CD4-positive, alpha-beta T cell treated with Interleukin-2 at 100 ng/mL for 4 hours (primary cell): ENCODE measurements around the gene PIP5K1B.

ENCODE experiments used
- DNase-seq: peaks from one replicate; pipeline ENCODE4 v3.0.0-alpha.2; 2020; ENCODE audit warnings: low spot score

Gene PIP5K1B

GRCh38 chr9:68738358-68738757 lies 33.3 kb downstream of the PIP5K1B start:
- no peak for DNase-seq

DNA sequence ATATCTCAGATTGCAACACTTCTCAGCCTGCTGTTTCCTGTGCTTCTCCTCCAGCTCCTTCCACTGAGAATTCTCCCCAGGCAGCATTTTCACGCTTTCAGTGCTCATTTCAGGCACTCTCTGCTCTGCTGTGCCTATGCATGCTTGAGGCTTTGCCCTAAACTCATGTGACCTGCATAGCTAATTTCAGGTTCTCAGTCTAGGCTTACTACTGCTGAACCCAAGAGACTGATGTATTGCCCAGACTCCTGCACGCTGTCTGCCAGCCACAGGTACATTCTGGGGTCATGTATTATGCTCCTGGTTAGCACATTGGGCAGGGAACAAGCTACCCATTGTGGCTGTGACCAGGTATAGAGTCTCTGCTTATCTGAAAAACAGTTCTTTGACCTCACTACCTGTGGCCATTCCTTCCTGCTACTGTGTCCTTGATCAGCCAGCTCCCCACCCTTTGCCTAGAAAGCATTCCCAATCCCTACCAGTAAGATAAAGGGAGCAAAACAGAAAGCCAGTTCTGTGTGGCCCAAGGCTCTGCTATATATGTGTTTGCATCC lies 34.7 kb downstream of the PIP5K1B start:
- DNase-seq, result no peak

GRCh38 chr9:68740561-68740960 lies 35.5 kb downstream of the PIP5K1B start:
- no peak for DNase-seq

DNA sequence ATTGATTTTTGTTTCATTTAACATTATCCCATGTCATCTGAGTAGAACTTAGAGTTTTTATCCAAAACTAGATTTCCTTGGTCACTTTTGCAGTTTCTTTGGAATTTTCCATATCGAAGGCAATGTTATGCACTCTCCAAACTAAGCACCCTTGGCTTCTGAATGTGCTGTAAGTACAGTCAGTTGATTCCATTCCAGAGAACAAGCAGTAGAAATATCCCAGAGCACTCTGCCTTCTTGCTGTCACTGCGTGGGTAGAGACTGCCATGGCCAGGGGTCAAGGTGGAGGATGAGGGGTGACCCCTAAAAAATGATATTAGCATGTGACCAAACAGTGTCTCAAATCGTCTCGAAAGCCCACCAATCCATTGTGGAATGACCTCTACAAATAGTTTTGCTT lies 36.2 kb downstream of the PIP5K1B start:
- no peak for DNase-seq

- DNase-seq, result no peak
These were observed 36.8 kb downstream of the PIP5K1B start for GRCh38 chr9:68741704-68742332.

- no peak for DNase-seq
These were observed 37.3 kb downstream of the PIP5K1B start for GRCh38 chr9:68742333-68742730.

DNA sequence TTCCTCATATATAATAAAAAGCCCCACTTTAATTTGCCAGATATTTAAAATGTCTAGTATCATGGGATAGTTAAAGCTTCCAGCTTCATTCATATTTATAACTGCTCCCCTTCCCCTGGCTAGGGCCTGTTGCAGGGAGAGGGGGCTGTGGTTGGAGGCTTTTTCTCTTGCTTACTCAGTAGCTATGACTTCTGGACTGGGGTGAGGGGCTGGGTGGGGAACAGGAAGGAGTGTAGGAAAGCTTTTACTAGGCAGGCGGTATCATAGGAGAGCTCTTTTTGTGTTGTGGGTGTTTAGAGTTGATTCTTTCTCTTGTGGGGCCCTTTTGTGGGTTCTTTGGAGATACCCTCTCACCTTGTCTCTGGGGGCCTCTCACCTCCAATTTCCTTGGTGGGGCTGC lies 39.4 kb downstream of the PIP5K1B start:
- DNase-seq, result no peak

DNA sequence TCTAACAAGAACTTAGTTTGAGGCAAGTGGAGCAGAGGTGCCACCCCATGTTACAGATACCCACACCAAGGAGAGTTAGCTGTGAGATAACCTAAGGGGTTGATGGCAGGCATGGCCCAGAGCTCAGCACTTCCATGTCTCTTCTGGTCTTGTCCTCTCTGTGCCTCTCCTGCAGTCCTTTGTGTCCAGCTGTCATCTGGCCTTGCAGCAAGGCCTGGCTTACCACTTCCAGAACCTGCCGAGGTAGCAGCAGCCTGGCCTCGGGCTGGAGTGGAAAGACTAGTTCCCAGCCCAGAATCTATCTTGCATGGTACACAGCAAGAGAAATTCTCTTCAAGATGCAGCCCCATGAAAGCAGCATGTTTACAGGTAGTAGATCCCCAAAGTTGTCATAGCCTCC lies 41.5 kb downstream of the PIP5K1B start:
- DNase-seq, result no peak

DNA sequence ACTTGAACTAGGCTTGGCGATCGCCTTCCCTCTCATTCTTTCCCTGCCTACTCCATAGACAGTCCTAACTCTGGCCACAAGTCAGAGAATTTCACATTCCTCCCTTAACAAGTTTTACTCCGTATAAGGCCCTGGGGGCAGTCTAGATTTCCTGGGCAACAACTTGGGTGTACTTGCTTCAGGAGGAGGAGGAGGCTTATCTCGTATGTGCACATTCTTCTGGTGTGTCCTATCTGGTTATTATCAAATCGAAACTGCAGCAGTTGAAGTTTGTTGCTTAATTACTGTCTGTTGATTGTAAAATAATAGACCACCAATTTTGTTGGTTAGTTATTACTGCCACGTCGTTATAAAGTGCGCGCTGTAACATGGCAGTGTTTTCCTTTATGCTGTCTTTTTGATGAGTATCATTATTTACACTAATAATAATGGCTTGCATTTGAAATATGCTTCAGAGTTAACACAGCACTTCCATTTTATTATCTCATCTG lies 42.0 kb downstream of the PIP5K1B start:
- DNase-seq, result no peak

- DNase-seq, result no peak
These were observed 44.1 kb downstream of the PIP5K1B start for GRCh38 chr9:68749135-68749534.

DNA sequence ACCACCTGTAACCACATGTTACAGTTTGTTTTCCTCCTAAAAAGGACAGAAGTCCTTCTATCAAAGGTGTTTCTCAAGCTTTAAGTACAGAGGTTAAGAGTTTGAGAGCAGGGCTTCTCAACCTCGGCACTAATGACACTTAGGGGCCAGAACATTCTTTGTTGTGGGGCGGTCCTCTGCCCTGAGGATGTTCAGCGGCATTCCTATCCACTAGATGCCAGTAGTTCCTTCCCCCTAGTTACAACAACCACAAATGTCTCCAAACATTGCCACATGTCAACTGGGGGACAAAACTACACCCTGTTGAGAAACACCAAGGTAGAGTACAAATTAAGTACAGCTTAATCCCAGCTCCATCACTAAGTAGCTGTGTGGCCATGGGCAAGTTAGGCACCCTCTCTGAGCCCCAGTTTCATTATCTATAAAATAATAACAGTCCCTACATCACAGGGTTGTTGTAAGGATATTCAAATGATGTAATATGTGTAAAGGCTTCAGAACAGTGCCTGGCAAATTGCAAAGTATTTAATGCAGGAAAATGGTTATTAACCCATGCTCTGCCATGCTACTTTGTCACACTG lies 44.6 kb downstream of the PIP5K1B start:
- DNase-seq, result no peak

GRCh38 chr9:68750255-68750654 lies 45.2 kb downstream of the PIP5K1B start:
- no peak for DNase-seq

- DNase-seq, result no peak
These were observed 45.7 kb downstream of the PIP5K1B start for GRCh38 chr9:68750786-68751185.

- DNase-seq, result no peak
These were observed 46.5 kb downstream of the PIP5K1B start for GRCh38 chr9:68751556-68751955.

DNA sequence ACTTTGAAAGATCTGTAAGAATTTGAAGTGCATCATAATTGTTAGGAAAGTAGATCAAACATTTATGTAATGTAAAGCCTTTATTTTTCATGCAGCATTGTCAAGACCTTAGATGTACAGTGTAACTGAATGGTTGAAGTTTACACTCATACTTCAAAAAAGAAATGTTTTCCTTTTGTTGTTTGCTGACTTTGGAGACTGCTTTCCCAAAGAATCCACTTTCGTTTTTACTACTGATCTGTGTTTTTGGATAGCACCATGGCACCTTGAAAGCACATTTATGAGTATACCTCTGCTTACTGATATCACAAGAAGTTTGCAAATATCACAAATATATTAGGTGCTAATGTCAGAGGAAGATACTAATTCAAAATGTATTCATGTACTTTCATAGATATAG lies 50.0 kb downstream of the PIP5K1B start:
- DNase-seq, result no peak

DNA sequence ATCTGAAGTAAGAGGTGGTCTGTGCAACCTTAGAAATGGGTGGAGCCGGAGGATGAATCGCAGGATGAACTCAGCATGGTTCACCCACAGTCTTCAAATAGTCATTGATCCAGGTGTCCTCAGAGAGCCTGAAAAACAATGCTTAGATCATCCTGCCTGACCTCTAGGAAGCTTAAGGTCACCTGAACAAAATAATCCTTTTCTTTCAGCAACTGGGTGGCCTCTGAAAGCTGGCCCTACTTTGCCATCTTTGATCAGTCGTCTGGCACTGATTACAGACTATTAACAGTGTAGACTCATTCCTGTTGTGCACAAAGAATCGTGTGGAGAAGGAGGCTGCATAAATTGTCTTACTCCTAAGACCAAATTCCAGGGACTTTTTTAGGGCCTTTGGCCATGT lies 50.7 kb downstream of the PIP5K1B start:
- no peak for DNase-seq

DNA sequence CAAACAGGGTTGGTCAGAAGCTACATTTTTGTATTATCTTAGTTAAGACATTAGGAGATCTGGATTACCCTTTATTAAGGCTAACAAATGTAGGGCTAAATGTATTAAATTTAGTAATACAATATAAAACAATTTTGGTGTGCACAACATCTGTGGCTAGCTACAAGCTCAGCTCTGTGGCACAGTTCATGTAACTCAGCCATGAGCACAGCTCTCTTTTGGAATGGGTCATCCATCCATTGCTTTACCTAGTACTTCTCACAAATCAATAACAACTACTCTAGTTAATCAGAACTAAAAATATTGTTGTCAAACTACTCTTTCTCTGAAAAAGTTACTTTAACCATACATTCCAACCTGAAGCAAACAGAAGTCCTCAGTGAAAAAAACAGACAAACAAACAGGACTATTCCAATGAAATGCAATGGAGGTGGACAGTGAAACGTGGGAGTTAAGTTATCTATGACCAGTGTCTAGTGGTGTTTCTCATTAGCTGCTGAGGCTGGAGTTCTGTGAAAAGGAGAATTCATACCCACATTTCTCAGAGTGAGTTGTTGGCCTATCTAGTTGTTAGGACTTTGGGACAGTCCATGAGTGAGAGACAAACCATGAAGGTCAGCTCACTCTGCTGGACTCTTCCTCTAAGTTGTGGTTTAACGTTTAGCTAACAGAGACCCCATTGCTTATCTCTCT lies 55.1 kb downstream of the PIP5K1B start:
- DNase-seq, result no peak

DNA sequence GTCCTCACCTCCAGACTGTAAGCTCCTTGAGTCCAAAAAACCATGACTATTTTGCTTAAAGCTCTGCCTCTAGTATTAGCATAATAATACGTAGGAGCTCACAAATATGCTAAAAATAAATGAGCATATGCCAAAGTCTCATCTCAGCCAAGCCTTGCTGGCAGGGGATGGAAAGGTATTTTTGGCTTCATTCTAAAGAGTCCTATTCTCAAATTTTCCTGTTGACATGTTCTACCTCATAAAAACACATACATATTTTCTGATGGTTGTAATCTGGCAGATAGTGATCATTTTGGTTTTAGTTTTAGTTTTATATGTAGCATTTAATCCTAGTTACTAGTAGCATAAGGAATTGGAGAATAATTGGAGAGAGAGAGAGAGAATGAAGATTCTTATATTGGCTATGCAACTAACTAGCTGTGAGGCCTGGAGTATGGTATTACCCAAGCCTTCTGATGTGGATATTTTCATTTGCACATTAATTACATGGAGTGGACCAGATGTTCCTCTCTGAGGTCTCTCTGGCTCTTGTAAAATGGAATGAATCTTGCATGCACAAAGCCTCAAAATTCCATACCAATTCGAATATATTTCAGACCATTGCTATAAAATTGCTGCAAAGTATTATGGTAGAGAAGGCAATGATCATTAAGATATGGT lies 55.8 kb downstream of the PIP5K1B start:
- DNase-seq, result no peak

DNA sequence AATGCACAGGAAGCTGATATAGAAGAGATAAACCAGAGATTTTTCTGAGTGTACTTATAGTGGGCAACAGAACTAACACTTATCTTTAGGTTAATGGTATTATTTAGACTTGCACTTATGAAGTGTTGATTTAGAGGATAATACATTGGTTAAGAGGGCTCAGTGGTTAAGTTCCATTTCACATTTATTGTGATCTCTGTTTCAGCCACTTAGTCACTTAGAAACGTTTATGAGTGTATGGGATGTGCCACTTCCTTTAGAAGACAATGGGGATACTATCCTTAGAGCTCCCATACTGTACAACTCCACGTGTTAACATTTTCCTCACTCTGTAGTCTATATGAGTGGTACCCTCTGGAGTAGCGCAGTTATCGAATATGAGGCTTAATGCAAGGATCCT lies 57.5 kb downstream of the PIP5K1B start:
- DNase-seq, result no peak

DNA sequence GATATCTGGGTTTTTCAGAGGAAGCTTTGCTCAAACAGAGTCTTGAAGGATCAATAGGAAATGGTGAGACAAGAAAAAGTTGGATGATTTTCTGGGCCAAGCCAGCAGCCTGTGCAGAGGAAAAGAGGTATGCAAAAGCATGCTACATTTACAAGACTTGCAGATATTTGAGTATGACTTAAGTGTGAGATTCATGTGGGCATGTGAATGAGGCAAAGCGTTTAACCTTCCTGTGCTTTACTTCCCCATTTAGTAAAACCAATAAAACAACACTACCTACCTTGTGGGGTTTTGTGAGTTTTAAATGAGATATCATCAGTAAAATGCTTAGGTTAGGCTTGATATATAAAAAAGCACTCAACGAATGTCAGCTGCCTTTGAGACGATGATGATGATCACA lies 58.1 kb downstream of the PIP5K1B start:
- no peak for DNase-seq

DNA sequence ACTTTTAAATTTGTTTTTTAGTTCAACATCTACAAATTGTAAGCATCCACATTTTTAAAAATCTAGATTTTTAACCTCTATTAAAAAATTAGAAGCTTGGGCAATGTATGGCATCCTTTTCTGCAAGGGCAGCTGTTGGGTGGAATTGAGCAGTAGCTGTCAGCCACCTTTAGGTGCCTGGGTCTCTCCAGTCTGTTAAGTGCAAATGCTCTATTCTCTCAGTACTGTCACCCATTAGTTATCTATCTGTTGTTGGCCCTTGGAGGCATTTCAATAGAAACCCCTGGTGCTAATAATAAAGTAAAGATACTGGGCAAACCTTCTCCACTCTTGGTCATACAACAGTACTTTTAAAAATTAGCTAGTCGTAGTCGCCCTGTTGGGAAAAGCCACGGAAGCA lies 63.6 kb downstream of the PIP5K1B start:
- DNase-seq, result no peak

GRCh38 chr9:68769852-68770251 lies 64.8 kb downstream of the PIP5K1B start:
- DNase-seq, result no peak

DNA sequence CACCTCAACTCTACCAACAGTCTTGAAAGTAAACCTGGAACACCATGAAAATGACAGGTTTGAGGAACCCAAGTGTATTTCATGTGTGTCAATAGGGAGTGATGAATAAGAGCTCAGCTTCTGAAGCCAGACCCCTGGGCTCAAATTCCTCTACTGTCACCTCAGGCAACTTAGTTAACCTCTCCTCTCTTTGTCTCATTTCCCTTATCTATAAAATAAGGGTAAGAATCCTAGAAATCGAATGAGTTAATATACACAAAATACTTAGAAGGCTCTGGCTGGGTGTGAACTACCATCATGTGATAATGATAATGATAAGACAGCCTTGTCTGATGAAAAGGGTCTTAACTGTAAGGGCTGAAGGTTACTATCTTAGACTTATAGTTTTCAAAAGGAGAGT lies 66.3 kb downstream of the PIP5K1B start:
- no peak for DNase-seq
